Measurements from ENCODE around the gene RANBP3. TPM values are rescaled to one million over a fixed set of nuclear protein-coding genes. Genes with fewer than 3 reads are reported as not detected.
A peak's percentile ranks its signal among the peaks of the same experiment; 100 is the strongest.

RANBP3 gene
- total and polyA plus RNA-seq, 7 experiments from 2014 or later = 7.0 to 104 (median 92.0) TPM

GRCh38 chr19:5953680-5954213 lies 24.2 kb downstream of the RANBP3 start:
- ATAC-seq (peak; percentile 45), DNase-seq (peak in 8 of 9 donors; percentile 16 to 37 (median 32))
- ChIA-PET POLR2A (interaction anchor here (0.8 to 7.1 kb wide), 5 partner anchors 7 to 49 kb away, joined by 4 to 89 read pairs (median 13); partner anchors contain the start of genes NDUFA11, RANBP3 and VMAC), CTCF (interaction anchor here (0.8 kb wide), 1 partner anchor 14 kb away, joined by 3 read pairs; no protein-coding TSS in a partner anchor)
- H3K27me3 Mint-ChIP-seq = no peaks in the 10 kb centered on the region
- H3K4me1 ChIP-seq (ENCODE audit: control insufficient read depth in 2 of 2, insufficient read depth in 2 of 2, low read length in 2 of 2) = peaks cover 30 to 73% of the 10 kb centered on the region in 2 donors
- peak overlapping the region; percentile 47 to 81 (median 74) for H3K4me3 Mint-ChIP-seq
- peak overlapping the region; percentile 45 to 97 (median 89) for H3K27ac Mint-ChIP-seq
- H3K36me3 Mint-ChIP-seq = peaks cover 0 to 11% (median 0%) of the 10 kb centered on the region in 5 donors
- no peaks in the 10 kb centered on the region for H3K36me3 ChIP-seq (ENCODE audit: control insufficient read depth in 2 of 3, insufficient read depth in 3 of 3, low read length in 3 of 3)
- peaks cover 67 to 99% (median 92%) of the 10 kb centered on the region in 7 donors for H3K4me1 Mint-ChIP-seq
- H3K9me3 Mint-ChIP-seq = peaks cover 0 to 6% (median 0%) of the 10 kb centered on the region in 11 donors
- no peaks in the 10 kb centered on the region for H3K27me3 ChIP-seq (ENCODE audit: control insufficient read depth in 2 of 2, insufficient read depth in 2 of 2, low read length in 2 of 2)
- peak overlapping the region; percentile 17 for H3K4me3 ChIP-seq (ENCODE audit: low read length)
- H3K9me3 ChIP-seq (ENCODE audit: control insufficient read depth in 2 of 3, low read length in 3 of 3) = no peaks in the 10 kb centered on the region
- H3K27ac ChIP-seq (ENCODE audit: low read depth, low read length) = peak overlapping the region; percentile 55
- intact Hi-C loops (cut with micrococcal nuclease) = loop anchor here (1.0 to 2.0 kb wide), 2 partner anchors 9 to 49 kb away; partner anchors contain the start of gene VMAC (in 1 of the 2)

- ATAC-seq (no peak), DNase-seq (no peak)
- Histone ChIP-seq H3K9me3 (ENCODE audit: control insufficient read depth in 2 of 3, low read length in 3 of 3) (no peaks in the 10 kb centered on the region), H3K27ac (ENCODE audit: low read depth, low read length) (peak overlapping the region; percentile 55), H3K4me1 (ENCODE audit: control insufficient read depth in 2 of 2, insufficient read depth in 2 of 2, low read length in 2 of 2) (peaks cover 31 to 73% of the 10 kb centered on the region in 2 donors), H3K27me3 (ENCODE audit: control insufficient read depth in 2 of 2, insufficient read depth in 2 of 2, low read length in 2 of 2) (no peaks in the 10 kb centered on the region), H3K4me3 (ENCODE audit: low read length) (no peak overlapping the region), H3K36me3 (ENCODE audit: control insufficient read depth in 2 of 3, insufficient read depth in 3 of 3, low read length in 3 of 3) (no peaks in the 10 kb centered on the region)
- Mint-ChIP-seq H3K4me1 (peaks cover 71 to 99% (median 94%) of the 10 kb centered on the region in 7 donors), H3K36me3 (peaks cover 0 to 10% (median 0%) of the 10 kb centered on the region in 5 donors), H3K27me3 (no peaks in the 10 kb centered on the region), H3K4me3 (peak overlapping the region; percentile 47 to 81 (median 74)), H3K9me3 (peaks cover 0 to 6% (median 0%) of the 10 kb centered on the region in 11 donors), H3K27ac (peak overlapping the region; percentile 45 to 97 (median 89))
- intact Hi-C loops (cut with micrococcal nuclease) = loop anchor here (1.0 to 2.0 kb wide), 2 partner anchors 9 to 48 kb away; partner anchors contain the start of gene VMAC (in 1 of the 2)
- POLR2A ChIA-PET = interaction anchor here (0.6 to 7.1 kb wide), 6 partner anchors 8 to 227 kb away, joined by 3 to 89 read pairs (median 8); partner anchors contain the start of genes NDUFA11, RANBP3 and VMAC
- CTCF ChIA-PET = interaction anchor here (3.8 kb wide), 1 partner anchor 8 kb away, joined by 16 read pairs; no protein-coding TSS in a partner anchor
Observed at GRCh38 chr19:5953030-5953589, 24.8 kb downstream of the RANBP3 start.

- DNase-seq = no peak
- Mint-ChIP-seq H3K9me3 (peaks cover 0 to 6% (median 0%) of the 10 kb centered on the region in 11 donors), H3K4me1 (peaks cover 71 to 99% (median 94%) of the 10 kb centered on the region in 7 donors), H3K36me3 (peaks cover 0 to 6% (median 0%) of the 10 kb centered on the region in 5 donors), H3K27ac (peak overlapping the region; percentile 45 to 97 (median 93)), H3K4me3 (peak overlapping the region; percentile 47 to 84 (median 75)), H3K27me3 (no peaks in the 10 kb centered on the region)
- Histone ChIP-seq H3K36me3 (ENCODE audit: control insufficient read depth in 2 of 3, insufficient read depth in 3 of 3, low read length in 3 of 3) (no peaks in the 10 kb centered on the region), H3K27ac (ENCODE audit: low read depth, low read length) (peak overlapping the region; percentile 29), H3K27me3 (ENCODE audit: control insufficient read depth in 2 of 2, insufficient read depth in 2 of 2, low read length in 2 of 2) (no peaks in the 10 kb centered on the region), H3K9me3 (ENCODE audit: control insufficient read depth in 2 of 3, low read length in 3 of 3) (no peaks in the 10 kb centered on the region), H3K4me3 (ENCODE audit: low read length) (no peak overlapping the region), H3K4me1 (ENCODE audit: control insufficient read depth in 2 of 2, insufficient read depth in 2 of 2, low read length in 2 of 2) (peaks cover 32 to 79% of the 10 kb centered on the region in 2 donors)
- intact Hi-C loops (cut with micrococcal nuclease) = loop anchor here (1.0 to 2.0 kb wide), 2 partner anchors 10 to 48 kb away; partner anchors contain the start of gene VMAC (in 1 of the 2)
- no peak for ATAC-seq
- POLR2A ChIA-PET = interaction anchor here (0.5 to 7.1 kb wide), 9 partner anchors 8 to 1393 kb away, joined by 3 to 89 read pairs (median 12); partner anchors contain the start of genes NDUFA11, RANBP3 and VMAC
- CTCF ChIA-PET = interaction anchor here (1.2 to 3.8 kb wide), 3 partner anchors 9 to 148 kb away, joined by 3 to 16 read pairs (median 3); no protein-coding TSS in a partner anchor
Observed at GRCh38 chr19:5952193-5953029, 25.5 kb downstream of the RANBP3 start.

GRCh38 chr19:5951338-5951861 lies 26.5 kb downstream of the RANBP3 start:
- intact Hi-C loops (cut with micrococcal nuclease) = loop anchor here in 1 of 2 donors (2.0 kb wide), 2 partner anchors 35 to 47 kb away; partner anchors contain the start of gene VMAC
- Mint-ChIP-seq H3K36me3 (peaks cover 0 to 6% (median 0%) of the 10 kb centered on the region in 5 donors), H3K9me3 (peaks cover 0 to 6% (median 0%) of the 10 kb centered on the region in 11 donors), H3K27ac (peak overlapping the region; percentile 74 to 99 (median 94)), H3K27me3 (no peaks in the 10 kb centered on the region), H3K4me1 (peaks cover 78 to 100% (median 91%) of the 10 kb centered on the region in 7 donors), H3K4me3 (peak overlapping the region; percentile 64 to 84 (median 76))
- peak overlapping the region; percentile 71 for H3K27ac ChIP-seq (ENCODE audit: low read depth, low read length)
- POLR2A ChIA-PET = interaction anchor here (0.6 to 7.1 kb wide), 5 partner anchors 9 to 47 kb away, joined by 3 to 89 read pairs (median 19); partner anchors contain the start of genes NDUFA11 and VMAC
- H3K4me3 ChIP-seq (ENCODE audit: low read length) = no peak overlapping the region
- no peaks in the 10 kb centered on the region for H3K9me3 ChIP-seq (ENCODE audit: control insufficient read depth in 2 of 3, low read length in 3 of 3)
- CTCF ChIA-PET = interaction anchor here (0.6 to 3.8 kb wide), 7 partner anchors 10 to 147 kb away, joined by 3 to 16 read pairs (median 3); partner anchors contain the start of gene VMAC
- ATAC-seq (no peak), DNase-seq (no peak)
- H3K27me3 ChIP-seq (ENCODE audit: control insufficient read depth in 2 of 2, insufficient read depth in 2 of 2, low read length in 2 of 2) = no peaks in the 10 kb centered on the region
- peaks cover 32 to 88% of the 10 kb centered on the region in 2 donors for H3K4me1 ChIP-seq (ENCODE audit: control insufficient read depth in 2 of 2, insufficient read depth in 2 of 2, low read length in 2 of 2)
- H3K36me3 ChIP-seq (ENCODE audit: control insufficient read depth in 2 of 3, insufficient read depth in 3 of 3, low read length in 3 of 3) = no peaks in the 10 kb centered on the region

GRCh38 chr19:5950741-5951140 lies 27.2 kb downstream of the RANBP3 start:
- Mint-ChIP-seq H3K36me3 (peaks cover 0 to 5% (median 0%) of the 10 kb centered on the region in 5 donors), H3K4me1 (peaks cover 79 to 100% (median 92%) of the 10 kb centered on the region in 7 donors), H3K4me3 (peak overlapping the region; percentile 70 to 85 (median 79)), H3K27ac (peak overlapping the region; percentile 86 to 99 (median 93)), H3K27me3 (no peaks in the 10 kb centered on the region), H3K9me3 (peaks cover 0 to 6% (median 0%) of the 10 kb centered on the region in 11 donors)
- Histone ChIP-seq H3K27me3 (ENCODE audit: control insufficient read depth in 2 of 2, insufficient read depth in 2 of 2, low read length in 2 of 2) (no peaks in the 10 kb centered on the region), H3K9me3 (ENCODE audit: control insufficient read depth in 2 of 3, low read length in 3 of 3) (no peaks in the 10 kb centered on the region), H3K4me1 (ENCODE audit: control insufficient read depth in 2 of 2, insufficient read depth in 2 of 2, low read length in 2 of 2) (peaks cover 32 to 87% of the 10 kb centered on the region in 2 donors), H3K27ac (ENCODE audit: low read depth, low read length) (peak overlapping the region; percentile 71), H3K4me3 (ENCODE audit: low read length) (peak overlapping the region; percentile 43), H3K36me3 (ENCODE audit: control insufficient read depth in 2 of 3, insufficient read depth in 3 of 3, low read length in 3 of 3) (peaks cover 0 to 2% (median 0%) of the 10 kb centered on the region in 3 experiments)
- ATAC-seq = peak; percentile 53
- DNase-seq = peak in 5 of 9 donors; percentile 18 to 29 (median 24)
- intact Hi-C loops (cut with micrococcal nuclease) = loop anchor here (1.0 to 2.0 kb wide), 4 partner anchors 12 to 46 kb away; partner anchors contain the start of genes RANBP3 (in 1 of the 2) and VMAC (in 1 of the 2)
- ChIA-PET CTCF (interaction anchor here (1.3 to 3.8 kb wide), 4 partner anchors 11 to 146 kb away, joined by 3 to 16 read pairs (median 4); partner anchors contain the start of gene VMAC), POLR2A (interaction anchor here (0.6 to 7.1 kb wide), 6 partner anchors 10 to 47 kb away, joined by 3 to 89 read pairs (median 16); partner anchors contain the start of genes NDUFA11 and VMAC)

Measured in naive thymus-derived CD4-positive, alpha-beta T cell (primary cell).